Measurements from ENCODE around the gene SMCO4.

- TF ChIP-seq, protein P1, sequence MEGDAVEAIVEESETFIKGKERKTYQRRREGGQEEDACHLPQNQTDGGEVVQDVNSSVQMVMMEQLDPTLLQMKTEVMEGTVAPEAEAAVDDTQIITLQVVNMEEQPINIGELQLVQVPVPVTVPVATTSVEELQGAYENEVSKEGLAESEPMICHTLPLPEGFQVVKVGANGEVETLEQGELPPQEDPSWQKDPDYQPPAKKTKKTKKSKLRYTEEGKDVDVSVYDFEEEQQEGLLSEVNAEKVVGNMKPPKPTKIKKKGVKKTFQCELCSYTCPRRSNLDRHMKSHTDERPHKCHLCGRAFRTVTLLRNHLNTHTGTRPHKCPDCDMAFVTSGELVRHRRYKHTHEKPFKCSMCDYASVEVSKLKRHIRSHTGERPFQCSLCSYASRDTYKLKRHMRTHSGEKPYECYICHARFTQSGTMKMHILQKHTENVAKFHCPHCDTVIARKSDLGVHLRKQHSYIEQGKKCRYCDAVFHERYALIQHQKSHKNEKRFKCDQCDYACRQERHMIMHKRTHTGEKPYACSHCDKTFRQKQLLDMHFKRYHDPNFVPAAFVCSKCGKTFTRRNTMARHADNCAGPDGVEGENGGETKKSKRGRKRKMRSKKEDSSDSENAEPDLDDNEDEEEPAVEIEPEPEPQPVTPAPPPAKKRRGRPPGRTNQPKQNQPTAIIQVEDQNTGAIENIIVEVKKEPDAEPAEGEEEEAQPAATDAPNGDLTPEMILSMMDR (IDR thresholded peaks at IDR 0.05), result no peak
- TF ChIP-seq POLR2A (IDR thresholded peaks at IDR 0.05), result no peak
Observed at GRCh38 chr11:93498161-93498560, 45.0 kb downstream of the SMCO4 start.
